CD4-positive, CD25-positive, alpha-beta regulatory T cell (primary cell): ENCODE results near the gene CAVIN3. TPM values are rescaled to one million over a fixed set of nuclear protein-coding genes. Genes with fewer than 3 reads are reported as not detected.
A peak's percentile ranks its signal among the peaks of the same experiment; 100 is the strongest.

ENCODE experiments used
- ATAC-seq, 2 donors: fragments of 150-1000 bp; cut with Tn5 transposase; one replicate each; pipeline ENCODE4 v1.10.0; 2021; ENCODE audit warnings: low read depth in 2 of 2, moderate number of reproducible peaks in 2 of 2, moderate library complexity in 1 of 2
- DNase-seq, 3 donors: peaks; one replicate each; pipeline versions ENCODE4 v3.0.0 to v3.0.0-alpha.2; 2012 to 2022; ENCODE audit warnings: mixed read lengths in 1 of 3
- H3K27ac ChIP-seq: one replicate; pipeline ENCODE4 v1.7.0; 2013; ENCODE audit warnings: mild to moderate bottlenecking, low read length; ENCODE audit not compliant: insufficient read depth, poor library complexity, severe bottlenecking
- H3K27me3 ChIP-seq: one replicate; pipeline ENCODE4 v1.7.0; 2013; ENCODE audit warnings: low read length; ENCODE audit not compliant: control insufficient read depth, insufficient read depth
- H3K36me3 ChIP-seq: one replicate; pipeline ENCODE4 v1.7.0; 2013; ENCODE audit warnings: mild to moderate bottlenecking, low read length, moderate library complexity; ENCODE audit not compliant: control insufficient read depth, insufficient read depth
- H3K4me1 ChIP-seq: 2 replicates; pipeline ENCODE4 v1.7.0; 2013; ENCODE audit warnings: mild to moderate bottlenecking, low read length; ENCODE audit not compliant: insufficient read depth, control insufficient read depth, poor library complexity, severe bottlenecking
- H3K4me3 ChIP-seq: one replicate; pipeline ENCODE4 v1.7.0; 2013; ENCODE audit warnings: low read depth, mild to moderate bottlenecking, low read length, moderate library complexity
- H3K9me3 ChIP-seq, 2 experiments: 1 replicate in 1 of 2; 2 replicates in 1 of 2; pipeline ENCODE4 v1.7.0; 2013; ENCODE audit warnings: low read length in 2 of 2, mild to moderate bottlenecking in 1 of 2, moderate library complexity in 1 of 2; ENCODE audit not compliant: control insufficient read depth in 2 of 2
- H3K27ac Mint-ChIP-seq, 3 donors: one replicate each; pipeline ENCODE4 v1.8.0; 2020 to 2022; ENCODE audit warnings: mild to moderate bottlenecking in 3 of 3, mixed read lengths in 3 of 3, moderate library complexity in 2 of 3
- H3K27me3 Mint-ChIP-seq: one replicate; pipeline ENCODE4 v1.8.0; 2022; ENCODE audit warnings: mild to moderate bottlenecking, mixed read lengths
- H3K36me3 Mint-ChIP-seq: one replicate; pipeline ENCODE4 v1.8.0; 2020; ENCODE audit warnings: mixed read lengths
- H3K4me1 Mint-ChIP-seq, 4 donors: one replicate each; pipeline ENCODE4 v1.8.0; 2020 to 2022; ENCODE audit warnings: mixed read lengths in 4 of 4, mild to moderate bottlenecking in 1 of 4
- H3K4me3 Mint-ChIP-seq, 4 donors: one replicate each; pipeline ENCODE4 v1.8.0; 2020 to 2022; ENCODE audit warnings: mild to moderate bottlenecking in 4 of 4, mixed read lengths in 4 of 4, moderate library complexity in 3 of 4
- H3K9me3 Mint-ChIP-seq, 7 donors: one replicate each; pipeline ENCODE4 v1.8.0; 2020 to 2022; ENCODE audit warnings: mixed read lengths in 7 of 7, mild to moderate bottlenecking in 3 of 7, moderate library complexity in 2 of 7
- polyA plus RNA-seq, 4 donors: library from polyadenylated mRNA; unstranded; fragments of 300-500 nt; fragmentation: Illumina TruSeq; gene quantifications; one replicate each; pipeline ENCODE4 v1.2.3, GENCODE V29; 2021
- total RNA-seq: library from RNA; stranded (reverse); gene quantifications from one replicate; pipeline ENCODE4 v1.2.3, GENCODE V29; 2022

Gene CAVIN3
- total RNA-seq (0.79 TPM), polyA plus RNA-seq (1 to 10 TPM; 1.0 to 4.3 (median 1.5) TPM)

GRCh38 chr11:6320411-6321155, at the start of gene CAVIN3:
CAVIN3 (minus strand) TSS chr11:6320501; CDS start chr11:6320476, 25 bp downstream.
- no peaks in the 10 kb centered on the region for H3K36me3 ChIP-seq
- ATAC-seq = peak; percentile 38 to 44
- no peaks in the 10 kb centered on the region for H3K36me3 Mint-ChIP-seq
- H3K4me1 ChIP-seq = peaks cover 21% of the 10 kb centered on the region
- peaks cover 37% of the 10 kb centered on the region for H3K27me3 Mint-ChIP-seq
- H3K9me3 ChIP-seq = no peaks in the 10 kb centered on the region
- H3K4me3 Mint-ChIP-seq = peak within 1 kb of the TSS; percentile 81 to 89 (median 86)
- H3K27ac Mint-ChIP-seq = peak within 1 kb of the TSS; percentile 64 to 80 (median 68)
- peak within 1 kb of the TSS; percentile 44 for H3K27ac ChIP-seq
- H3K4me3 ChIP-seq = peak within 1 kb of the TSS; percentile 11
- peaks cover 4 to 27% (median 13%) of the 10 kb centered on the region in 4 donors for H3K4me1 Mint-ChIP-seq
- H3K27me3 ChIP-seq = no peaks in the 10 kb centered on the region
- DNase-seq = peak in 1 of 3 donors; percentile 83
- no peaks in the 10 kb centered on the region for H3K9me3 Mint-ChIP-seq

DNA sequence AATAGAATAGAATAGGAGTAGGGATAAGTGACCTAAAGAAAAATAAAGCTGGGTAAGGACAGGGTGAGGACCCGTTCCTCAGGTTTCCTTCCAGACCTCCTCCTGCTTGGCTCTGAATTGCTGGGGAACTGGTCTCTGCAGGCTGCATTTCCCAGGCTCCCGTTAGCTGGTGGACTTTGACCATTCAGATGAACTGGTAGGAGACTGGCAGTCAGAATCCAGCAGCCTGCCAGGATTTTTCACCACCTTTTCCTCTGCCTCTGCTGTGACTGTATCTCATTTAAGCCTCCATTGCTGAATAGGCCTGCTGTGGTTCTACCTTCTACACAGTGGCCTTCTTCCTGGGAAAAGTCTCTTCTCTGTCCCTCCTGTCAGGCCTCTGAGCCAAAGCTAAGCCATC, 45.4 kb upstream of the CAVIN3 start:
- no peaks in the 10 kb centered on the region for H3K36me3 ChIP-seq
- Mint-ChIP-seq H3K27ac (no peak overlapping the region), H3K4me3 (no peak overlapping the region)

DNA sequence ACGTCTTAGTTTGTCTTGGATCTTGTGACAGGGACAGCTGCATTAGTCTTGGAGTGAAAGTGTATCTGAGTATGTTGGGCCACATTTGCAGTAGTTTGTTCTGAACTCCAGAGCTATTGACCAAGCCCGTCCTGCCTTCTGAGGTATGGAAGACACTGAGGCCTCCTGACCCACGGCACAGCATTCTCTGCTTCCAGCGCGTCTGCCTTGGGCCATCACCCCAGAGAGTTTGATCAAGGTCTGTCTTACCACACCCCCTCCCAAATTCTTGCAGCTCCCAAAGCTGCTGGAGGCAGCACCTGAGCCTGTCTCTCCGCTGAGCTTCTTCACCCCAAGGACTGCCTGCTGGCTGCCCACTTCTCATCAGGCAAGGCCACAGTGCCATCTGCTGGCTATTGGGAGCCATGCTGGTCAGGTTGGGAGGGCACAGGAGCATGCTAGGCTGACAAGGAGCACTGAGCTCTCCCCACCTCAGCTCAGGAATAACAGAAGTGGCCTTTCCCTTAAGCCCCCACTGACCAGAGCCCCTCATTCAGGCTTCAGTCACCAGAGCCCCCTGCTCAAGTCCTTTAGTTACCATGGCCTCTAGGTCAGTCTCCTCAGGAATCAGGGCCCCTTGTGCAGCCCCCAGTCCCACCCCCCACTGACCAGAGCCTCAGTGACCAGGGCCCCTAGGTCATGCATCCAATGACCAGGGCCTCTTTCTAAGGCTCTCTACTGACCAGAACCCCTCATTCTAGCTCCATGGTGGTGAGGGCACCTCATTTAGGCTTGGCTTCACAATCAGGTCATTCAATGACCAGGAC, 42.8 kb upstream of the CAVIN3 start:
- no peak overlapping the region for H3K4me3 Mint-ChIP-seq
- no peaks in the 10 kb centered on the region for H3K4me1 Mint-ChIP-seq
- H3K4me3 ChIP-seq = no peak overlapping the region
- H3K9me3 ChIP-seq = no peaks in the 10 kb centered on the region
- H3K36me3 ChIP-seq = no peaks in the 10 kb centered on the region
- no peaks in the 10 kb centered on the region for H3K27me3 ChIP-seq
- no peak overlapping the region for H3K27ac Mint-ChIP-seq
- DNase-seq = peak; percentile 27 to 80 (median 55)
- H3K9me3 Mint-ChIP-seq = no peaks in the 10 kb centered on the region
- peak; percentile 80 to 83 for ATAC-seq
- H3K27me3 Mint-ChIP-seq = no peaks in the 10 kb centered on the region
- H3K4me1 ChIP-seq = no peaks in the 10 kb centered on the region
- no peaks in the 10 kb centered on the region for H3K36me3 Mint-ChIP-seq
- no peak overlapping the region for H3K27ac ChIP-seq

More for the DNA sequence above, 45.4 kb upstream of the CAVIN3 start:
- no peaks in the 10 kb centered on the region for H3K9me3 ChIP-seq
- Mint-ChIP-seq H3K4me1 (no peaks in the 10 kb centered on the region), H3K36me3 (no peaks in the 10 kb centered on the region), H3K9me3 (no peaks in the 10 kb centered on the region), H3K27me3 (no peaks in the 10 kb centered on the region)
- no peak overlapping the region for H3K4me3 ChIP-seq
- DNase-seq = no peak
- H3K4me1 ChIP-seq = no peaks in the 10 kb centered on the region
- H3K27ac ChIP-seq = no peak overlapping the region
- no peaks in the 10 kb centered on the region for H3K27me3 ChIP-seq
- ATAC-seq = no peak

DNA sequence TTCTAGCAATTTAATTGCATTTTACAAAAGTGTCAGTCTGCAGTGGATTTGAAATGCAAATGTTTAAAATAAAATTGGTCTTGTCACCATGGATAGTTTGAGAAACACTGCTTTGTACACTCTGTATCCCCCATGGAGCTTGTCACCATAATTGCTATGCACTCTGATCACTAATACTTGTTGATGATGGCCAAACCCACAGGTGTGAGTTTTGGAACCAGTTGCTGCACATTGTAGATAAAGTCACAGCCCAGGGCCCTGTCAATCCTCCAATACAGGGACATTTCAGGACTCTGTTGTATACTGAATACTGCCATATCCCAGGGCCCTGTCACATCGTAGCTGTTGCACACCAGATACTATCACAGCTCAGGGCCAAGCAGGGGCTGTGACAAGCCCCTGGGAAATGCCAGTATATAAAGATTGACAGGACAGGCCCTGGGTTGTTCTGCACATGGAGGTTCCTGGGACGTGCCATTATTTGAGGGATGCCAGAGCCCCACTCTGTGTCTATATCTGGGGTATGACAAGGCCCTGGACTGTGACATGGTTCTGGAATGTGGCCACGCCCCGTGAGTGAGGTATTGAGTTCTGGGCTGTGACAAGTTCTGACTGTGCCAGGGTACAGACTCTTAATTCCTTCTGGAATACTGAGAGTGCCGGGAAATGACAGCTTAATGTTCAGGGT, 42.0 kb upstream of the CAVIN3 start:
- DNase-seq (no peak), ATAC-seq (no peak)
- Mint-ChIP-seq H3K4me3 (no peak overlapping the region), H3K4me1 (no peaks in the 10 kb centered on the region), H3K27me3 (no peaks in the 10 kb centered on the region), H3K9me3 (no peaks in the 10 kb centered on the region), H3K36me3 (no peaks in the 10 kb centered on the region), H3K27ac (no peak overlapping the region)
- Histone ChIP-seq H3K4me1 (no peaks in the 10 kb centered on the region), H3K4me3 (no peak overlapping the region), H3K27ac (no peak overlapping the region), H3K9me3 (no peaks in the 10 kb centered on the region), H3K36me3 (no peaks in the 10 kb centered on the region), H3K27me3 (no peaks in the 10 kb centered on the region)

- Histone ChIP-seq H3K27ac (no peak overlapping the region), H3K27me3 (no peaks in the 10 kb centered on the region), H3K36me3 (no peaks in the 10 kb centered on the region), H3K4me1 (no peaks in the 10 kb centered on the region), H3K4me3 (no peak overlapping the region), H3K9me3 (no peaks in the 10 kb centered on the region)
- no peaks in the 10 kb centered on the region for H3K27me3 Mint-ChIP-seq
- no peak overlapping the region for H3K27ac Mint-ChIP-seq
- H3K4me3 Mint-ChIP-seq = no peak overlapping the region
- no peak for ATAC-seq
- no peaks in the 10 kb centered on the region for H3K4me1 Mint-ChIP-seq
- H3K9me3 Mint-ChIP-seq = no peaks in the 10 kb centered on the region
- DNase-seq = no peak
- no peaks in the 10 kb centered on the region for H3K36me3 Mint-ChIP-seq
These were observed 39.9 kb upstream of the CAVIN3 start for GRCh38 chr11:6360183-6360582.

DNA sequence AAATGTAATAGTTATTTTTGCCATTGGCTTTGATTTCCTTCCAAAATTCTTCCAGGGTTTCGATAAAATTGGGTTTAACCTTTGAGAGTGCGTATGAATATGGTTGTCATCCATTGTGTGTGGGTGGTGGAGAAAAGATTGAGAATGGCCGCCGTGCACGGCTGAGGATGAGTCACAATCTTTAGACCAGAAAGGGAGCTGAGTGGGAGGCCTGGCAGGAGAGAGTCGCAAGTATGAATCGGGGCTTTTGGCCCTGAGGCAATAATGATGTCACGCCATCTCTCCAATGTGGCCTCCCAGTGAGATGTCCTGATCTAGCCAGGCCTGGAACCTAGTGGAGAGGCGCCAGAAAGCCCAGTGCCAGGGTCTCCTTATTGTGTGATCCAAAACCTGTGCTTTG, 36.9 kb upstream of the CAVIN3 start:
- Mint-ChIP-seq H3K9me3 (no peaks in the 10 kb centered on the region), H3K4me3 (no peak overlapping the region)
- no peaks in the 10 kb centered on the region for H3K36me3 ChIP-seq

DNA sequence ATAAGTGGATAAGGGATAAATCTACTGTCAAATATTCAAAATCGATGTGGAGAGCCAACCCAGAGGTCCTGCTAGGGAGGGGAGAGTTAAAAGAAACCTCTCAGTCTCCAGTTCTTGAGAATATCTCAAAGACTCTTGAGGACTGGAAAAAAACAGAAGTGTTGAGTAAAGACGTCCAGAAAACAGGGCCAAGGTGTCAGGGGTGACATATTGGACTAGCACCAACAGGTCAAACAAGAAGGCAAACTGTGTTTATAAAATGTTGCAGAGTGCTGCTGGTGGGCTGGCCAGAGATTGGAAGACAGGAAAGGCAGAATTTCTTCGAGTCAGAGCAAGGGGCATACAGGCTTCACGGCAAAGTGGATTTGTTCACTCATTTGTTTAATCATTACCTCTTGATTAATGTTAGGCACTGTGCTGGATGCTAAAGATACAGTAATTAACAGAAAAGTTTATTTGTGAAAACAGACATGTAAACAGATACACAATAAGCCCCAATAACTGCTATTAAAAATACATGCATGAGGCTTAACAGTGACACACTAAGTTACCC, 36.3 kb upstream of the CAVIN3 start:
- H3K4me1 Mint-ChIP-seq = peaks cover 0 to 6% (median 4%) of the 10 kb centered on the region in 4 donors
- no peak overlapping the region for H3K27ac Mint-ChIP-seq
- DNase-seq (no peak), ATAC-seq (no peak)
- no peaks in the 10 kb centered on the region for H3K36me3 Mint-ChIP-seq
- H3K4me3 Mint-ChIP-seq = no peak overlapping the region
- Histone ChIP-seq H3K4me1 (peaks cover 3% of the 10 kb centered on the region), H3K9me3 (no peaks in the 10 kb centered on the region), H3K27ac (no peak overlapping the region), H3K36me3 (no peaks in the 10 kb centered on the region), H3K27me3 (no peaks in the 10 kb centered on the region), H3K4me3 (no peak overlapping the region)
- no peaks in the 10 kb centered on the region for H3K9me3 Mint-ChIP-seq
- H3K27me3 Mint-ChIP-seq = no peaks in the 10 kb centered on the region

More for the DNA sequence above, 36.9 kb upstream of the CAVIN3 start:
- no peaks in the 10 kb centered on the region for H3K9me3 ChIP-seq
- no peak overlapping the region for H3K27ac ChIP-seq
- H3K27me3 ChIP-seq = no peaks in the 10 kb centered on the region
- peaks cover under 1% of the 10 kb centered on the region for H3K4me1 ChIP-seq
- ATAC-seq (no peak), DNase-seq (peak in 1 of 3 donors; percentile 19)
- no peaks in the 10 kb centered on the region for H3K36me3 Mint-ChIP-seq
- H3K4me1 Mint-ChIP-seq = peaks cover 0 to 3% (median 1%) of the 10 kb centered on the region in 4 donors
- H3K27ac Mint-ChIP-seq = no peak overlapping the region
- H3K27me3 Mint-ChIP-seq = no peaks in the 10 kb centered on the region
- no peak overlapping the region for H3K4me3 ChIP-seq
